Measurements from ENCODE around the gene BAG1.

Gene BAG1

DNA sequence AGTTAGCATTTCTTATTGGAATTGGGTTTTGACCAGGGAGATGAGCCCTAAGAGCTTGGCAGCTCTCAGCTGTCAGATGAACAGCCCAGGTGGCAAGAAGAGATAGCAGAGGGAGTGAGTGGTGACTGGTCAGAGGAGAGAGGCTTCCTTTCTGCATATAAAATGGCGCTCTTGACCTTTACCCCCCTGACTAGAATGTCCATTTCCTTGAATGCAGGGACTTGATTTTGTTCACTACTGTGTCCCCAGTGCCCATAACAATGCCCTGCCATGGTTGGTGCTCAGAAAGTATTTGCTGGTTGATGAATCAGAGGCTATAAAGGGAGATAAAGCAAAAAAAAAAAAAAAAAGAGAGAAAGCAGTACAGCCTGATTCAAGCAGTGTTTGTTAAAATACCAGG is 7.6 kb upstream of the BAG1 start:
- H3K9ac ChIP-seq (ENCODE audit: low read depth, low read length) = no peak overlapping the region
- H3K4me1 ChIP-seq (ENCODE audit: control insufficient read depth, insufficient read depth, low read length) = no peaks in the 10 kb centered on the region
- no peaks in the 10 kb centered on the region for H3K9me3 ChIP-seq (ENCODE audit: control insufficient read depth, insufficient read depth, low read length)
- H3K36me3 ChIP-seq (ENCODE audit: control insufficient read depth, insufficient read depth, low read length) = peaks cover 13% of the 10 kb centered on the region
- H3K4me3 ChIP-seq (ENCODE audit: low read depth, low read length) = no peak overlapping the region
- no peaks in the 10 kb centered on the region for H3K27me3 ChIP-seq (ENCODE audit: control insufficient read depth, insufficient read depth, low read length)

DNA sequence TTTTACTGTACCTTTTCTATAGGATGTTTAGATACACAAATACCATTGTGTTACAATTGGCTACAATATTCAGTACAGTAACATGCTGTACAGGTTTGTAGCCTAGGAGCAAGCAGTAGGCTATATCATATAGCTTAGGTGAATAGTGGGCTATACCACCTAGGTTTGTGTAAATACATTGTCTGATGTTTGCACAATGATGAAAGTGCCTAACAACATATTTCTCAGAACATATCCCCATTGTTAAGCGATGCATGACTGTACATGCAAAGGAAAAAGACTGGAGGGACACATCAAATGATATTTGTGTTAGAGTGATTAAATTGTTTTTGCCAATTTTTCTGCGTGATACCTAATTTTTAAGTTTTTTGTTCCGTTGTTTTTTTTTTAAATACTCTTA is 5.6 kb upstream of the BAG1 start:
- no peaks in the 10 kb centered on the region for H3K27me3 ChIP-seq (ENCODE audit: control insufficient read depth, insufficient read depth, low read length)
- no peaks in the 10 kb centered on the region for H3K9me3 ChIP-seq (ENCODE audit: control insufficient read depth, insufficient read depth, low read length)
- no peak overlapping the region for H3K9ac ChIP-seq (ENCODE audit: low read depth, low read length)
- peaks cover 9% of the 10 kb centered on the region for H3K36me3 ChIP-seq (ENCODE audit: control insufficient read depth, insufficient read depth, low read length)
- no peak overlapping the region for H3K4me3 ChIP-seq (ENCODE audit: low read depth, low read length)
- peaks cover 5% of the 10 kb centered on the region for H3K4me1 ChIP-seq (ENCODE audit: control insufficient read depth, insufficient read depth, low read length)

GRCh38 chr9:33267151-33267767 is 2.8 kb upstream of the BAG1 start:
- H3K27me3 ChIP-seq (ENCODE audit: control insufficient read depth, insufficient read depth, low read length) = no peaks in the 10 kb centered on the region
- H3K4me3 ChIP-seq (ENCODE audit: low read depth, low read length) = no peak overlapping the region
- peaks cover 5% of the 10 kb centered on the region for H3K4me1 ChIP-seq (ENCODE audit: control insufficient read depth, insufficient read depth, low read length)
- peaks cover 4% of the 10 kb centered on the region for H3K36me3 ChIP-seq (ENCODE audit: control insufficient read depth, insufficient read depth, low read length)
- H3K9ac ChIP-seq (ENCODE audit: low read depth, low read length) = no peak overlapping the region
- no peaks in the 10 kb centered on the region for H3K9me3 ChIP-seq (ENCODE audit: control insufficient read depth, insufficient read depth, low read length)

GRCh38 chr9:33265211-33265865 is 830 bp upstream of the BAG1 start:
- H3K36me3 ChIP-seq (ENCODE audit: control insufficient read depth, insufficient read depth, low read length) = peaks cover 8% of the 10 kb centered on the region
- no peaks in the 10 kb centered on the region for H3K9me3 ChIP-seq (ENCODE audit: control insufficient read depth, insufficient read depth, low read length)
- peak overlapping the region; percentile 68 for H3K9ac ChIP-seq (ENCODE audit: low read depth, low read length)
- H3K4me1 ChIP-seq (ENCODE audit: control insufficient read depth, insufficient read depth, low read length) = peaks cover 5% of the 10 kb centered on the region
- peak overlapping the region; percentile 99 for H3K4me3 ChIP-seq (ENCODE audit: low read depth, low read length)
- H3K27me3 ChIP-seq (ENCODE audit: control insufficient read depth, insufficient read depth, low read length) = no peaks in the 10 kb centered on the region

GRCh38 chr9:33264003-33264472 is 470 bp downstream of the BAG1 start:
- Histone ChIP-seq H3K36me3 (ENCODE audit: control insufficient read depth, insufficient read depth, low read length) (peaks cover 16% of the 10 kb centered on the region), H3K4me1 (ENCODE audit: control insufficient read depth, insufficient read depth, low read length) (peaks cover 5% of the 10 kb centered on the region), H3K9ac (ENCODE audit: low read depth, low read length) (peak overlapping the region; percentile 91), H3K9me3 (ENCODE audit: control insufficient read depth, insufficient read depth, low read length) (no peaks in the 10 kb centered on the region), H3K4me3 (ENCODE audit: low read depth, low read length) (peak overlapping the region; percentile 90), H3K27me3 (ENCODE audit: control insufficient read depth, insufficient read depth, low read length) (no peaks in the 10 kb centered on the region)

DNA sequence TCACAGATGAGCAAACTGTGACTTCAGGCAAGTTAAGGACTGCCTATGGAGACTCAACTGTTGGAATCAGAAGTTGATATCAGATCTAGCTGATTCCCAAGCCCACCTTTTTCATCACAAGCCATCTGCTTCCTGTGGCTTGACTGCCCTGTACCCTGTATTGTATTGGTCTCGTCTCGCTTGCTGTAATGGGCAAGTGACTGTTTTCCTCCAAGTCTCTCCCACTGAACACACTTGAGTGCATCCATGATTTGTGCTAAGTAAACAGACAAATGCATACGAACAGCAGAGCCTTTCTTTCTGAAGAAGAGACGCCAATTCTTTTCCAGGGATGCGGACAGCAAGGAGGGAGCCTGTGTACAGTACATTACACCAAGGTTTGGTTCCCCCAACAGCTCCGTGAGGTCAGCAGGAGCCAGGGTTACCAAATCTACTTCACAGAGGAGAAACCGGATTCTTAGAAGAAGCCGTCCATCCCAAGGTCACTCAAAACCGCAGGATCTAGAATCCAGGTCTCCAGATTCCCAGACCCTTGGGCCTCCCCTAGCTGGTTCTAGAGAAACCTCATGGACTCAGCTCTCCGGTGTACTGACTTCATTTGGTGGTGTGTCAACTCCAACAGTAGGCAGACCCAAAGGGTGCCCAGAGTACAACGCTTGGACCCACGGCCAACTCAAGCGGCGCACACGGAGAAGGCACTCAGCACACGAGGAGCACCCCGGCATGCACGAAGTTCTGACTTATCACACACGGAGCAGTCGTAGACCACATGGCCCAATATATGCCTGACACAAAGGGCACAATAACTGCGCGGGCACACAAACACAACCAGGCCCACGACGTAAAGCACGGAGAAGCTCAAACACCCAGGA is 1.1 kb downstream of the BAG1 start:
- peaks cover 22% of the 10 kb centered on the region for H3K36me3 ChIP-seq (ENCODE audit: control insufficient read depth, insufficient read depth, low read length)
- H3K27me3 ChIP-seq (ENCODE audit: control insufficient read depth, insufficient read depth, low read length) = no peaks in the 10 kb centered on the region
- H3K4me3 ChIP-seq (ENCODE audit: low read depth, low read length) = peak overlapping the region; percentile 90
- peaks cover 5% of the 10 kb centered on the region for H3K4me1 ChIP-seq (ENCODE audit: control insufficient read depth, insufficient read depth, low read length)
- peak overlapping the region; percentile 91 for H3K9ac ChIP-seq (ENCODE audit: low read depth, low read length)
- H3K9me3 ChIP-seq (ENCODE audit: control insufficient read depth, insufficient read depth, low read length) = no peaks in the 10 kb centered on the region

DNA sequence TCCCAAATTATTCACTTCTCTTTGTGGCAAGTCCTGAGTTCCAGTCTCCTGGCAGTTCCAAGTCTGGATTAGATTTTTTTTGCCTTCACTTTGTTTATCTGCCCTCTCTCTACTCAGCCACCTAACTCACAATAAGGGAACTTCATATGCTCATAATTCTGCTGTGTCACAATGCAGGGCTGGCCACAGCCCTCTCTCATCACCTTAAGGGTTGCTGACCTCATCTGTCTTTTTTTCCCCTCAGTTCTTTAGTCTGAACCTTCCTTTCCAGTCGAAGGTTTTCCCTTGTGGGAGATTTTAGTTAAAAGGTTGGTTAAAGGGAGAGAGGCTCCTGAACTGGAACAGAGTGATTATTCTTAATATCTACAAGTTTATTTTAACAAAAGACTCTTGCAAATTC is 4.1 kb downstream of the BAG1 start:
- Histone ChIP-seq H3K36me3 (ENCODE audit: control insufficient read depth, insufficient read depth, low read length) (peaks cover 34% of the 10 kb centered on the region), H3K9me3 (ENCODE audit: control insufficient read depth, insufficient read depth, low read length) (no peaks in the 10 kb centered on the region), H3K4me1 (ENCODE audit: control insufficient read depth, insufficient read depth, low read length) (peaks cover under 1% of the 10 kb centered on the region), H3K27me3 (ENCODE audit: control insufficient read depth, insufficient read depth, low read length) (no peaks in the 10 kb centered on the region), H3K4me3 (ENCODE audit: low read depth, low read length) (no peak overlapping the region), H3K9ac (ENCODE audit: low read depth, low read length) (no peak overlapping the region)

GRCh38 chr9:33257276-33257675 is 7.2 kb downstream of the BAG1 start:
- Histone ChIP-seq H3K9ac (ENCODE audit: low read depth, low read length) (no peak overlapping the region), H3K36me3 (ENCODE audit: control insufficient read depth, insufficient read depth, low read length) (peaks cover 50% of the 10 kb centered on the region), H3K9me3 (ENCODE audit: control insufficient read depth, insufficient read depth, low read length) (no peaks in the 10 kb centered on the region), H3K4me3 (ENCODE audit: low read depth, low read length) (no peak overlapping the region), H3K27me3 (ENCODE audit: control insufficient read depth, insufficient read depth, low read length) (no peaks in the 10 kb centered on the region), H3K4me1 (ENCODE audit: control insufficient read depth, insufficient read depth, low read length) (no peaks in the 10 kb centered on the region)

DNA sequence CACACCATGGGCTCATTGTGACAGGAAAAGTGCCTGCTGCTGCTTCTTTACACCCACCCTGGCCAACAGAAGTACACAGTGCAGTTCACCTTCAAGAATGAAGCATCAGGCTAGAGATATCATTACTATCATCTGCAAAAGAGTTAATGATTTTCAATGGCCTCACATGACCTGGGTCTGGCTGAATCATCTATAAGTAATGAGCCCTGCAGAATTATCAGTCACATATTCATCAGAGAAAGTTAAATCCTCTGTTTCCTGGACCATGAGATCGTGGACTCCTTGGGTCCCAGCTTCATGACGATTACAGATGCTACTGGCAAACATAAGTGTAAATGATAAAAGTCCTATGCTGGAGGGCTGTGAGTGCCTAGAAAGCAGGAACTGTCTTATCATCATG is 8.3 kb downstream of the BAG1 start:
- Histone ChIP-seq H3K4me3 (ENCODE audit: low read depth, low read length) (no peak overlapping the region), H3K27me3 (ENCODE audit: control insufficient read depth, insufficient read depth, low read length) (no peaks in the 10 kb centered on the region), H3K36me3 (ENCODE audit: control insufficient read depth, insufficient read depth, low read length) (peaks cover 50% of the 10 kb centered on the region), H3K9me3 (ENCODE audit: control insufficient read depth, insufficient read depth, low read length) (no peaks in the 10 kb centered on the region), H3K4me1 (ENCODE audit: control insufficient read depth, insufficient read depth, low read length) (no peaks in the 10 kb centered on the region), H3K9ac (ENCODE audit: low read depth, low read length) (no peak overlapping the region)

DNA sequence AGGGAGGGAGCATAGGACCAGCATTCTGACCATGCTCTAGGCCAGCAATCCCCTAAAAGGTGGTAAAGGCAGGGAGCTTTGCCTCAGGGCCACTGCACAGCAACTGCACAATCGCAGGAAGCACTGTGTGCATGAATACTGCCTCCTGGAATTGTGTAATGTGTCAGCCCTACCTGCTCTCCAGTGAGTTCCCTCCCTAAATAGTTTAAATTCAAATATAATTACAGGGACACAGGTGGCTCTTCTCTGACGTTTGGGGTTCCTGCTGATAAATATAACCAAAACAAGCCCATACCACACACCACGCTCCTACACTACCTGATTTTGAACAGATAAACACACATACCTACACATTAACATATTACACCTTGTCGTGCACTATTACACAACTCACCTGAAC is 9.0 kb downstream of the BAG1 start:
- no peak overlapping the region for H3K9ac ChIP-seq (ENCODE audit: low read depth, low read length)
- H3K9me3 ChIP-seq (ENCODE audit: control insufficient read depth, insufficient read depth, low read length) = no peaks in the 10 kb centered on the region
- H3K4me3 ChIP-seq (ENCODE audit: low read depth, low read length) = no peak overlapping the region
- H3K4me1 ChIP-seq (ENCODE audit: control insufficient read depth, insufficient read depth, low read length) = no peaks in the 10 kb centered on the region
- peaks cover 45% of the 10 kb centered on the region for H3K36me3 ChIP-seq (ENCODE audit: control insufficient read depth, insufficient read depth, low read length)
- H3K27me3 ChIP-seq (ENCODE audit: control insufficient read depth, insufficient read depth, low read length) = no peaks in the 10 kb centered on the region

DNA sequence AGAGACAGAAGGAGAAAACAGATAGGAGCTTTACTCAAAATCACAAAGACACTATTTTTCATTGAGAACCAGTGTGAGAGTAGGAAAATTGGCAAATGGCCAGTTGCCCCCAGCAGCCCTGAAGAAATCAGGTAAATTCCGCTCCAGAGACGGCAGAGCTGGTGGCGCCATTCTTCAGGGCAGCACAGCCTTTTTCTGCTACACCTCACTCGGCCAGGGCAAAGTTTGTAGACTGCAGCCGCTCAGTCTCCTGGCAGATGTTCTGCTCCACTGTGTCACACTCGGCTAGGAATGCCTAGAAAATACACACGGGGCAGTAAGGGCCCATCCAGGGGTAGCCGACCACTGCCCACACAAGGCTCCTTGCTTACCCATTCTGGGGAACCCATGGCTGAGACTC is 9.5 kb downstream of the BAG1 start:
- Histone ChIP-seq H3K9ac (ENCODE audit: low read depth, low read length) (no peak overlapping the region), H3K4me3 (ENCODE audit: low read depth, low read length) (no peak overlapping the region), H3K27me3 (ENCODE audit: control insufficient read depth, insufficient read depth, low read length) (no peaks in the 10 kb centered on the region), H3K36me3 (ENCODE audit: control insufficient read depth, insufficient read depth, low read length) (peaks cover 43% of the 10 kb centered on the region), H3K4me1 (ENCODE audit: control insufficient read depth, insufficient read depth, low read length) (no peaks in the 10 kb centered on the region), H3K9me3 (ENCODE audit: control insufficient read depth, insufficient read depth, low read length) (no peaks in the 10 kb centered on the region)
